Epithelial cell of esophagus (primary cell): Measurements from ENCODE around the gene PGC.

ENCODE experiments used
- DNase-seq: peaks from one replicate; pipeline ENCODE4 v3.0.0; 2010; ENCODE audit warnings: low read depth
- H3K4me3 ChIP-seq: 2 replicates; pipeline ENCODE4 v1.5.1; 2011; ENCODE audit warnings: mild to moderate bottlenecking, low read length, control low read depth
- CTCF ChIP-seq: IDR thresholded peaks from 2 replicates; pipeline ENCODE4 v1.5.1; 2011; ENCODE audit warnings: low read depth, mild to moderate bottlenecking, low read length, control low read depth, inconsistent platforms; ENCODE audit not compliant: insufficient read depth; ENCODE audit errors: missing control alignments

PGC gene

GRCh38 chr6:41687501-41688175 lies 59.6 kb downstream of the PGC start:
- TF ChIP-seq CTCF, result no peak
- no peak overlapping the region for H3K4me3 ChIP-seq

More at GRCh38 chr6:41687501-41688175, 59.6 kb downstream of the PGC start:
- peak; percentile 29 for DNase-seq
